B cell (primary cell): Measurements from ENCODE around the gene ZMYND8. TPM values are rescaled to one million over a fixed set of nuclear protein-coding genes. Genes with fewer than 3 reads are reported as not detected.

Experiments used
- ATAC-seq: fragments of 200-7000 bp; cut with Tn5 transposase; one replicate; pipeline ENCODE4 v1.10.0; 2021; ENCODE audit warnings: low read depth, mild to moderate bottlenecking, moderate number of reproducible peaks, moderate library complexity
- CTCF ChIA-PET: fragments of 350-600 bp; sonication (Branson Sonifier 250); formaldehyde crosslinking; loops from one replicate; lab custom pipeline; 2021; ENCODE audit warnings: antibody characterized with exemption, inconsistent platforms; lab: Charles Lee
- POLR2A ChIA-PET: fragments of 350-600 bp; sonication (Branson Sonifier 250); formaldehyde crosslinking; loops from one replicate; lab custom pipeline; 2021; ENCODE audit warnings: antibody characterized with exemption; lab: Charles Lee
- DNase-seq: peaks from one replicate; pipeline ENCODE4 v3.0.0; 2013
- H2AFZ ChIP-seq: 2 replicates; pipeline ENCODE4 v1.6.1; 2012; ENCODE audit warnings: mild to moderate bottlenecking, low read depth, low read length; ENCODE audit not compliant: insufficient read depth, poor library complexity, severe bottlenecking
- H3K27ac ChIP-seq, 2 donors: 1 replicate in 1 of 2; 2 replicates in 1 of 2; pipeline ENCODE4 v1.5.1; 2012 to 2013; ENCODE audit warnings: low read length in 2 of 2, mild to moderate bottlenecking in 2 of 2, moderate library complexity in 1 of 2
- H3K27me3 ChIP-seq, 4 experiments: fragments of 200-600 bp in 1 of 4; sonication (generic) in 1 of 4; replicated peaks in 1 of 4; 1 replicate in 2 of 4; 2 replicates in 2 of 4; pipeline versions ENCODE4 v1.6.1 to v1.7.0; 2013 to 2016; ENCODE audit warnings: low read length in 3 of 4, mild to moderate bottlenecking in 2 of 4, mixed read lengths in 1 of 4, moderate library complexity in 1 of 4; ENCODE audit not compliant: insufficient read depth in 4 of 4, control insufficient read depth in 3 of 4; ENCODE audit errors: control extremely low read depth in 1 of 4
- H3K36me3 ChIP-seq, 2 experiments: replicated peaks in 1 of 2; 1 replicate in 1 of 2; 2 replicates in 1 of 2; pipeline versions ENCODE4 v1.6.1 to v1.7.1; 2013; ENCODE audit warnings: low read length in 1 of 2; ENCODE audit not compliant: insufficient read depth in 2 of 2, control insufficient read depth in 1 of 2; ENCODE audit errors: control extremely low read depth in 1 of 2, extremely low read depth in 1 of 2
- H3K4me1 ChIP-seq, 2 donors: fragments of 200-600 bp in 1 of 2; sonication (generic) in 1 of 2; 1 replicate in 1 of 2; 2 replicates in 1 of 2; pipeline versions ENCODE4 v1.5.1 to v1.6.1; 2013 to 2017; ENCODE audit warnings: low read length in 2 of 2; ENCODE audit not compliant: control insufficient read depth in 2 of 2, insufficient read depth in 2 of 2
- H3K4me2 ChIP-seq: replicated peaks from 2 replicates; pipeline ENCODE3; 2012; ENCODE audit warnings: mild to moderate bottlenecking, low read depth, low read length; ENCODE audit not compliant: poor library complexity, severe bottlenecking
- H3K4me3 ChIP-seq, 5 experiments: fragments of 200-600 bp in 1 of 5; sonication (generic) in 1 of 5; 1 replicate in 3 of 5; 2 replicates in 2 of 5; pipeline versions ENCODE4 v1.5.1 to v1.7.0; 2011 to 2016; ENCODE audit warnings: low read length in 4 of 5, mild to moderate bottlenecking in 4 of 5, low read depth in 2 of 5, control low read depth in 1 of 5, moderate library complexity in 1 of 5; ENCODE audit not compliant: insufficient read depth in 1 of 5; ENCODE audit errors: control extremely low read depth in 1 of 5, extremely low read depth in 1 of 5
- H3K79me2 ChIP-seq: fragments of 200-600 bp; sonication (generic); one replicate; pipeline ENCODE4 v1.6.0; 2016; ENCODE audit warnings: low read length; ENCODE audit not compliant: control insufficient read depth, insufficient read depth
- H3K9ac ChIP-seq: fragments of 200-600 bp; sonication (generic); 2 replicates; pipeline ENCODE4 v1.6.1; 2017; ENCODE audit warnings: mild to moderate bottlenecking, low read length, moderate library complexity
- H3K9me3 ChIP-seq, 3 donors: one replicate each; pipeline versions ENCODE4 v1.6.1 to v1.7.1; 2013; ENCODE audit warnings: low read length in 2 of 3; ENCODE audit not compliant: control insufficient read depth in 2 of 3, insufficient read depth in 1 of 3; ENCODE audit errors: control extremely low read depth in 1 of 3
- H4K20me1 ChIP-seq: 2 replicates; pipeline ENCODE4 v1.6.0; 2012; ENCODE audit warnings: mild to moderate bottlenecking, low read length; ENCODE audit not compliant: insufficient read depth, control insufficient read depth, poor library complexity, severe bottlenecking
- H3K27ac Mint-ChIP-seq: one replicate; pipeline ENCODE4 v1.8.0; 2021; ENCODE audit warnings: mixed read lengths
- H3K27me3 Mint-ChIP-seq: one replicate; pipeline ENCODE4 v1.8.0; 2021; ENCODE audit warnings: mixed read lengths
- H3K4me1 Mint-ChIP-seq: one replicate; pipeline ENCODE4 v1.8.0; 2021; ENCODE audit warnings: mixed read lengths
- H3K4me3 Mint-ChIP-seq: one replicate; pipeline ENCODE4 v1.8.0; 2021; ENCODE audit warnings: mixed read lengths
- H3K9me3 Mint-ChIP-seq: one replicate; pipeline ENCODE4 v1.8.0; 2022; ENCODE audit warnings: mixed read lengths; ENCODE audit not compliant: insufficient read depth
- EZH2 ChIP-seq: IDR thresholded peaks from 2 replicates; pipeline ENCODE4 v1.6.1; 2012; ENCODE audit warnings: borderline replicate concordance, low read depth, mild to moderate bottlenecking, moderate library complexity, low read length; ENCODE audit not compliant: insufficient read depth, poor library complexity, severe bottlenecking
- WGBS: methylation state at CpG from one replicate; pipeline ENCODE4 v1.1.5; 2013; ENCODE audit warnings: missing lambda C conversion rate; ENCODE audit not compliant: insufficient coverage; 5-methylcytosine and 5-hydroxymethylcytosine counted together
- intact Hi-C: fragments of 100-400 bp; cut with micrococcal nuclease; formaldehyde crosslinking; loops from one replicate; pipeline ENCODE4 v1.10.0; 2022
- polyA plus RNA-seq: library from polyadenylated mRNA; depleted of rRNA; stranded (reverse); fragments of >200 nt; gene quantifications from 2 replicates; pipeline ENCODE4 v1.2.3, GENCODE V29; 2012
- total RNA-seq, 2 donors: library from RNA; stranded (reverse); fragments of 120-200 nt in 1 of 2; gene quantifications; 1 replicate in 1 of 2; 2 replicates in 1 of 2; pipeline versions ENCODE4 v1.2.3 to v1.2.4, GENCODE V29; 2013 to 2022
- TF ChIP-seq, protein P1 (sequence below): fragments of 200-600 bp; IDR thresholded peaks from one replicate; pipeline ENCODE4 v1.8.0; 2022; ENCODE audit warnings: antibody characterized with exemption, mild to moderate bottlenecking

The ZMYND8 gene
- total and polyA plus RNA-seq, 2 donors (not counting 1 experiment from before 2014, with no cell fraction given), result 20.3 to 67.2 TPM

DNA sequence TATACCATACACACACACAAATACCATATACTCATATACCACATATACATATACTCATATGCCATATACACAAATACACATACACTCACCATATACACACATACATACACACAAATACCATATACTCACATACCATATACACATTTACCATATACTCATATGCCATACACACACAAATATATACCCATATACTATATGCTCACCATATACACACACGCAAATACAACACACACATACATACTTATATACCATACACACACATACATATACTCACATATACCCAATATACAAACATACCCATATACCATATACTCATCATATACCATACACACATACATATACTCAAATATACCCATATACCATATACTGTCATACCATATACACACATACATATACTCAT is 99.2 kb downstream of the ZMYND8 start:
- H3K4me1 ChIP-seq, result peaks cover 35 to 44% of the 10 kb centered on the region in 2 donors
- DNase-seq (no peak), ATAC-seq (no peak)
- 100% methylated on average over 1 of the region's 1 CpG for WGBS
- H3K4me2 ChIP-seq, result no peak overlapping the region
- Mint-ChIP-seq H3K4me1 (peaks cover 58% of the 10 kb centered on the region), H3K4me3 (no peak overlapping the region), H3K27me3 (no peaks in the 10 kb centered on the region), H3K27ac (peak overlapping the region; percentile 23), H3K9me3 (no peaks in the 10 kb centered on the region)
- H3K79me2 ChIP-seq, result peaks cover 85% of the 10 kb centered on the region
- H3K9me3 ChIP-seq, result no peaks in the 10 kb centered on the region
- no peak overlapping the region for H3K9ac ChIP-seq
- H2AFZ ChIP-seq, result no peak overlapping the region
- CTCF ChIA-PET, result interaction anchor here (2.0 to 2.1 kb wide), 2 partner anchors 16 to 127 kb away, joined by 7 read pairs; no protein-coding TSS in a partner anchor
- H3K27ac ChIP-seq, result peak overlapping the region in 1 of 2 donors; percentile 44
- H3K27me3 ChIP-seq, result no peaks in the 10 kb centered on the region
- POLR2A ChIA-PET, result no interaction called here
- TF ChIP-seq EZH2, result no peak
- TF ChIP-seq, protein P1, sequence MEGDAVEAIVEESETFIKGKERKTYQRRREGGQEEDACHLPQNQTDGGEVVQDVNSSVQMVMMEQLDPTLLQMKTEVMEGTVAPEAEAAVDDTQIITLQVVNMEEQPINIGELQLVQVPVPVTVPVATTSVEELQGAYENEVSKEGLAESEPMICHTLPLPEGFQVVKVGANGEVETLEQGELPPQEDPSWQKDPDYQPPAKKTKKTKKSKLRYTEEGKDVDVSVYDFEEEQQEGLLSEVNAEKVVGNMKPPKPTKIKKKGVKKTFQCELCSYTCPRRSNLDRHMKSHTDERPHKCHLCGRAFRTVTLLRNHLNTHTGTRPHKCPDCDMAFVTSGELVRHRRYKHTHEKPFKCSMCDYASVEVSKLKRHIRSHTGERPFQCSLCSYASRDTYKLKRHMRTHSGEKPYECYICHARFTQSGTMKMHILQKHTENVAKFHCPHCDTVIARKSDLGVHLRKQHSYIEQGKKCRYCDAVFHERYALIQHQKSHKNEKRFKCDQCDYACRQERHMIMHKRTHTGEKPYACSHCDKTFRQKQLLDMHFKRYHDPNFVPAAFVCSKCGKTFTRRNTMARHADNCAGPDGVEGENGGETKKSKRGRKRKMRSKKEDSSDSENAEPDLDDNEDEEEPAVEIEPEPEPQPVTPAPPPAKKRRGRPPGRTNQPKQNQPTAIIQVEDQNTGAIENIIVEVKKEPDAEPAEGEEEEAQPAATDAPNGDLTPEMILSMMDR, result no peak
- intact Hi-C loops, result no loop called here
- no peak overlapping the region for H3K4me3 ChIP-seq
- peaks cover 1 to 46% of the 10 kb centered on the region in 2 experiments for H3K36me3 ChIP-seq
- peaks cover 18% of the 10 kb centered on the region for H4K20me1 ChIP-seq

DNA sequence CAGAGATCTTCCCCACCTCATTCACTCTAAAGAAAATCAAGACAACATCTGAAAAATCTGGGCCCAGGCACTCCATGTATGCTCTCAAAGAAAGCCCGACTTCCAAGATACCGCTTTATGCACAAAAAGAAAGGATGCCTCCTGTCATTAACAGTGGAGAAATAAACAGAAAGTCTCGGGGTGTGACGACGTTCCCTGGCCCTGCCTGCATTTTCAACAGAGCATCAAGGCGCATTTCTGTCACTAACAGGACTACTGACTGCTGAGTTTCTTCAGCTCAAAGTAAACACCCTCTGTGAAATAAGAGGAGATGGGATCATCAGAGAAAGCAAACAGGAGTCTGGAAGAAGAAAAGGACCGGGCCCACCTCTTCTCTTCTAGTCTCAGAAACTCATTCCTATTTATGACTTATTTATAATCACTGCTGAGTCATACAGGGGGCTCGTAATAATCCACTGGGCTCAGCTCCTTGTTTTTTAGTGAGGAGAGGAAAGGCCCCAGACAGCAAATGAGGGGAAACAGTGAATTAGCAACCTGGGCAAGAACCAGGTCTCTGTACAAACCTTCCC is 99.7 kb downstream of the ZMYND8 start:
- no peak overlapping the region for H3K27ac ChIP-seq
- peaks cover 85% of the 10 kb centered on the region for H3K79me2 ChIP-seq
- H3K27me3 ChIP-seq, result no peaks in the 10 kb centered on the region
- intact Hi-C loops, result no loop called here
- Mint-ChIP-seq H3K9me3 (no peaks in the 10 kb centered on the region), H3K27ac (peak overlapping the region; percentile 32), H3K4me3 (no peak overlapping the region), H3K4me1 (peaks cover 53% of the 10 kb centered on the region), H3K27me3 (no peaks in the 10 kb centered on the region)
- H3K9ac ChIP-seq, result no peak overlapping the region
- H3K4me1 ChIP-seq, result peaks cover 30 to 39% of the 10 kb centered on the region in 2 donors
- H3K9me3 ChIP-seq, result no peaks in the 10 kb centered on the region
- DNase-seq, result no peak
- TF ChIP-seq, protein P1, result no peak
- no peak for TF ChIP-seq EZH2
- no peak overlapping the region for H3K4me2 ChIP-seq
- ATAC-seq, result no peak
- H3K36me3 ChIP-seq, result peaks cover 1 to 51% of the 10 kb centered on the region in 2 experiments
- no peak overlapping the region for H2AFZ ChIP-seq
- peaks cover 16% of the 10 kb centered on the region for H4K20me1 ChIP-seq
- H3K4me3 ChIP-seq, result no peak overlapping the region
- CTCF ChIA-PET, result no interaction called here
- POLR2A ChIA-PET, result no interaction called here
- 100% methylated on average over 5 of the region's 8 CpGs for WGBS
